GM04504 (cell line): ENCODE data around the gene PIP5K1C.

Source experiments
- DNase-seq: peaks from one replicate; pipeline ENCODE4 v3.0.0-alpha.2; 2012; ENCODE audit warnings: low read depth

The PIP5K1C gene

GRCh38 chr19:3693025-3693925 is 7.0 kb downstream of the PIP5K1C start:
- DNase-seq: no peak

DNA sequence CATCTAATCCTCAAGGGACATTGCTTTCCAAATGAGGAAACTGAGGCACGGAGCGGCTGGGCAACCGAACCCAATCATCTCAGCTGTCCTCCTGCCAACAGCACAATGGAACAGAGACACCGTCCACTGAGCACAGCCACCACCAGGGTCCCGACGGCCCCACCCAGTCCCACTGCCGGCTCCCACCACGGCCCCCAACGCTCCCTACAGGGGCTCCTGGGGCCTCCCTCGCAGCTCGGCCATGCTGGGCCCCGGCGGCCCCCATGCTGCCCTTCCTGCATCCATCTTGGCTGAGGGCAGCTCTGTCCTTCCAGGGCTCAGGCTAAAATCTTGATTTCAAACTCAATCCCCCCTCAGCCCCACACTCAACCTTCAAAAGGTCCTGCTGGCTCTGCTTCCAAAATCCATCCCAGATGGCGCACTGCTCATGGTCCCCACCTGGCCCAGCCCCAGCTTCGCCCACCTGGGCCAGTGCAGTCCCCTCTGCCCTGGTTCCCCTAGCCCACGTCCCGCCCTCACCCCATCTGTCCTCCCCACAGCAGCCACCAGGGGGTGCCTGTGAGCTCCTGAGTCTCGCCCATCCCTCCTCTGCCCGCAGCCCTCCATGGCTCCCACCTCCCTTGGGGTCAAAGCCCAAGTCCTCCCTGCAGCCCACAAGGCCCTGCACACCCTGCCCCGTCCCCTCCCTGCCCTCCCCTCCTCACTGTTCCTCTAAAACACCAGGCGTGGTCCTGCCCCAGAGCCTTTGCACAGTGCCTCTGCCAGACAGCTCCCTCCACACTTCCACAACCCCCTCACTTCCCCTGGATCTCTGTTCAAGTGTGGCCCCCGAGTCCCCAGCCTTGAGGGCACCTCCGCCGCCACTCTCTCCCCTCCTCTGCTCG is 7.9 kb downstream of the PIP5K1C start:
- DNase-seq: no peak

- no peak for DNase-seq
Observed at GRCh38 chr19:3691726-3692125, 8.5 kb downstream of the PIP5K1C start.

GRCh38 chr19:3691372-3691716 is 8.9 kb downstream of the PIP5K1C start:
- no peak for DNase-seq

DNA sequence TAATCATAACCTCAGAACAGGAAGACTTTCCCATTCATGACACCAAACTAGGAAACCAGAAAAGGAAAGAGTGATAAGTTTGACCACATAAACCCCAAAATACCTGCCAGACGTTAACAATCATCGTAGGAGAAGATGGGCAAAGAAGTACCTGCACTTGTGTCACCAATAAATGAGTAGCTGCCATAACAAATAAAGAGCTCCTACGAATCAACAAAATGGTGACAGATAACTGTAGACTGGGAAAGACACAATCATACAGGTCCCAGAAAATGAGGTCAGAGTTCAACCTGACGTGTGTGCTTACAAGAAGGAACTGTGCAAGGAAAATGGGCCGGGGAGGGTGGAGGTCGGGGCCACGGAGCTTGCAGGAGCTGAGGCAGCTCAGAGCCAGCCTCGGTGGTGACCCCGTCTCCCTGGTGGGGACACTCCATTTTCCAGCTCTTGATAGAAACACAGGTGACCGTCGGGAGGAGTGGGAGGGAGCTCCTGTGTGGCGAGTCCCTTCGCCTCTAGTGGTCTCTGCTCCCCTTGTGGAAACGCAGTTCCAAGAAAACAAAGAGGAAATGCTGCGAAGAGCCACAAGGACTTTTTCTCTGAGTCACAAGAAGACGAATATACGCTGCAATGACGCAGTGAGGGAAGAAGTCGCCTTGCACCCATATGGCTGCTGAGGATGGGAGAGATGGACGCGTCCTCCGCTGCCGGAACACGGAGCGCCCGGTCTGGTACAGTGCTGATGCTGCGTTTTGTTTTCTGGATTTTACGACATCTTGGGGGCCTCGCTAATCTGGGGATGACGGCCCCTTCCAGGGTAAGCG is 9.5 kb downstream of the PIP5K1C start:
- DNase-seq: no peak

GRCh38 chr19:3687774-3688706 is 12.2 kb downstream of the PIP5K1C start:
- no peak for DNase-seq

GRCh38 chr19:3687393-3687773 is 12.9 kb downstream of the PIP5K1C start:
- DNase-seq: no peak

DNA sequence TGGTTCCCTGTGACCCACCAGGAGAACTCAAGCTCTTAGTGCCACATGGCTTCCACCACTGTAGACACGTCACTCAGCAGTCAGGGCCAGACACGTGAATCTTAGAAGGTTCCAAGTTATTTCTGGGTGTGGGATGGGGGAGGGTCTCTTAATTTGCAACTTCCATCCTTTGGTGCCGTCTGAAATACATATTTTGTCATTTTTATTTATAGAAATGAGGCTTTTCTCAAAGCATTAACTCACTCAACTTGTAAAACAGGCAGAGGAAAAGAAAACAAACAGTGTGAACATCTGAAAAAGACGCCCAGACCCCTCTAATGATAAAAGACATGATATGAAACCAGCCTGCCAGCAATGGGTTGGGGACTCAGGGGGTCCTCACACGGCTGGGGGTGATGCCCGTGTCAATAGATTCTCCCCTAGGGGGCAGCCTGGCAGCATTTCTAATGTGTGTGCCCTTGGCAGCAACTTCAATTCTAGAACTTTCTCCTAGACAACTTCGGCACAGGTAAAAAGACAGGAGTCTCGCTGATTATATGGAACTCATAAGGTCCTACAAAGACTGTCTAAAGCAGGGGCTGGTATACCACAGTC is 15.4 kb downstream of the PIP5K1C start:
- DNase-seq: no peak

- DNase-seq: no peak
Observed at GRCh38 chr19:3684054-3684816, 16.0 kb downstream of the PIP5K1C start.

DNA sequence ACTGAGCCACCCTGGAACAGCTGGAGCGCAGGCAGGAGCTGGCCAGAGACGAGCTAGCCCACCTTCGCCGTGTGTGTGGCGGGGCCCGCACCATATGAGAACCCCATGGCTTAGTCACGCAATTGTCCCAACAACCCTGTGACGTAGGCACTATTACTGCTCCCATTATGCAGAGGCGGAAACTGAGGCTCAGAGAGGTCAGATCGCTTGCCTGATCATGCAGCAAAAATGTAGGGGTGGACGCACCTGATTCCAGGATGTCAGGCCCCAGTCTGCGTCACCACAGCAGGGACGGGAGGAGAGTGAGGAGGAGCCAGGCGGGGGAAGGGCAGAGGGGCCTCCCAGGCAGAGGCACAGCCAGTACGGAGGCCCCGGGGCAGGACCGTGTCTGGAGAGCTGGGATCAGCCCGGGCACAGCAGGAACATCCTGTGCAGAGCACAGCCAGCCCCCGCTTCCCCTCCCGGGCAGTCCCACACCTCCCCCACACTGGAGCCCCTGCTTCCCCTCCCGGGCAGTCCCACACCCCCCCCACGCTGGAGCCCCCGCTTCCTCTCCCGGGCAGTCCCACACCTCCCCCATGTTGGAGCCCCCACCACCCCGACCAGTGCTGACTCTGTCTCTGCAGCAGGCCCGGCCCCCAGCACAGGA is 16.7 kb downstream of the PIP5K1C start:
- DNase-seq: no peak

GRCh38 chr19:3682741-3683404 is 17.4 kb downstream of the PIP5K1C start:
- no peak for DNase-seq

DNA sequence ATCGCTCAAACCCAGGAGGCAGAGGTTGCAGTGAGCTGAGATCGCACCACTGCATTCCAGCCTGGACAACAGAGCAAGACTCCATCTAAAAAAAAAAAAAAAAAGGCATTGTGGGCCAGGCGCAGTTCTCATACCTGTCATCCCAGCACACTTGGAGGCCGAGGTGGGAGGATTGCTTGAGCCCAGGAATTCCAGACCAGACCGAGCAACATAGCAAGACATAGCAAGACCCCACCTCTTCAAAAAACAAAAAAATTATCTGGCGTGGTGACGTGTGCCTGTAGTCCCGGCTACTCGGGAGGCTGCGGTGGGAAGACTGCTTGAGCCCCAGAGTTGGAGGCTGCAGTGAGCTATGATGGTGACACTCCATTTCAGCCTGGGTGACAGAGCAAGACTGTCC is 18.0 kb downstream of the PIP5K1C start:
- no peak for DNase-seq

DNA sequence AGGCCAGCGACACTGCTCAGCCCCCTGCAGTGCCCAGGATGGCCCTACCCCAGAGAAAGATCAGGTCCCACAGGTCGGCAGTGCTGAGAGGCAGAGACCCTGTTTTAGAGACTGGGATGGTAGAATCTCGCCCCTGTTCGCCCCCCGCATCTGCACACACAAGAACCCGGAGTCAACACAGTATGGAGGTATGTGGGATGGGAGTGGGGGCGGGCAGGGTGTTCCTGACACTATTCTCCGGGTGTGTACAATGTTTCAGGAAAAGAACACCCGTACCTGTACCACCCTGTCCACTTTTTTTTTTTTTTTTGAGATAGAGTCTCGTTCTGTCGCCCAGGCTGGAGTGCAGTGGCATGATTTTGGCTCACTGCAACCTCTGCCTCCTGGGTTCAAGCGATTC is 19.3 kb downstream of the PIP5K1C start:
- DNase-seq: no peak

DNA sequence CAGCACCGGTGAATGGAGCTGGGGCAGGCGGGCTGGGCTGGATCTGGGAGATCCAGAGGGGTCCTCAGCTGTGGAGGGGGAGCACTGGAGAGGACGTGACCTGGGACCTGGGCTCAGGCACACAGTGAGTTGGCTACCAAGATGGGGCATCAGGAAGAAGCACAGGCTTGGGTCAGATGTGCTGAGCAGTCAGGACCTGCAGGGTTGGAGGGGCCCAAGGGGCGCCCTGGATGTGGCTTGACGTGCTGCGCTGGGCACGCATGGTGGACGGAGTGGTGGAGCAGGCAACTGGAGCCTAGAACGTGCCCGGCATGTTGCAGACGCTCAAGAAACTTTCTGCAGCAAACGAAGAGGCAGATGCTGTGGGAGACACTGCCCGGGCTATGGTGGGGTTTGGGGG is 20.7 kb downstream of the PIP5K1C start:
- no peak for DNase-seq

DNA sequence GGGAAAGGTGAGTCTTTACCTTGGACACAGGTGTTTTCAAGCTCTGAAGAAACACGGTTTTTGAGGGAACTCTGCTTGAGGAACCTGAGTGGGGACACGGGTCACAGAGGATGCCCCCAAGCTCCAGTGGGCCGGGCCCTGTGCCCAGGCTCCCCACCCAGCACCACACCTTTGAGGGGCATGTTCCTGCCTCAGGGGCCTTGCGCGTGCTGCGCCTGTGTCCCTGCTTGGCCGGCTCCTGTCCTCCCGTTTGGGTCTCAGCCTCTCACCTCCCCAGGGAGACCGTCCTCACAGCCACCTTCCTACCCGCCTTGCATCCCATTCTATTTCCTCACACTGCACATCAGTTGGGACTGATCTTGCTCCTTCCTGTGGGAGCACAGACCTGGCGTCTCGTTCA is 21.1 kb downstream of the PIP5K1C start:
- DNase-seq: no peak

GRCh38 chr19:3678188-3678587 is 22.1 kb downstream of the PIP5K1C start:
- DNase-seq: no peak

- DNase-seq: no peak
Observed at GRCh38 chr19:3674784-3675543, 25.3 kb downstream of the PIP5K1C start.
